Activated CD8-positive, alpha-beta T cell treated with anti-CD3 and anti-CD28 coated beads, Interleukin-2, amount 10 ng/mL, durations not matched to agents 7 days and 5 days (primary cell): ENCODE measurements around the gene ACP7. TPM values are rescaled to one million over a fixed set of nuclear protein-coding genes. Genes with fewer than 3 reads are reported as not detected.

Experiments used
- ATAC-seq: fragments of 150-1000 bp; cut with Tn5 transposase; one replicate; pipeline ENCODE4 v1.10.0; 2021; ENCODE audit warnings: moderate library complexity
- CTCF ChIA-PET: fragments of 350-600 bp; sonication (Branson Sonifier 250); formaldehyde crosslinking; loops from one replicate; lab custom pipeline; 2021; ENCODE audit warnings: antibody characterized with exemption; lab: Charles Lee
- POLR2A ChIA-PET: fragments of 350-600 bp; sonication (Branson Sonifier 250); formaldehyde crosslinking; loops from one replicate; lab custom pipeline; 2021; ENCODE audit warnings: antibody characterized with exemption; lab: Charles Lee
- DNase-seq: peaks from one replicate; pipeline ENCODE4 v3.0.0-alpha.2; 2020
- H3K27ac Mint-ChIP-seq: one replicate; pipeline ENCODE4 v1.8.0; 2021; ENCODE audit warnings: mild to moderate bottlenecking, mixed read lengths
- H3K27me3 Mint-ChIP-seq: one replicate; pipeline ENCODE4 v1.8.0; 2021; ENCODE audit warnings: low read depth, mixed read lengths
- H3K36me3 Mint-ChIP-seq: one replicate; pipeline ENCODE4 v1.8.0; 2021; ENCODE audit warnings: low read depth, mixed read lengths
- H3K4me1 Mint-ChIP-seq: one replicate; pipeline ENCODE4 v1.8.0; 2021; ENCODE audit warnings: low read depth, mixed read lengths
- H3K4me3 Mint-ChIP-seq: one replicate; pipeline ENCODE4 v1.8.0; 2021; ENCODE audit warnings: mild to moderate bottlenecking, mixed read lengths
- H3K9me3 Mint-ChIP-seq: one replicate; pipeline ENCODE4 v1.8.0; 2022; ENCODE audit warnings: mixed read lengths; ENCODE audit not compliant: insufficient read depth
- total RNA-seq, 2 experiments: library from RNA; stranded (reverse); gene quantifications; one replicate each; pipeline ENCODE4 v1.2.3, GENCODE V29; 2021

ACP7 gene
- total RNA-seq, 2 experiments from 2014 or later, result not detected

GRCh38 chr19:39127812-39128515, 43.8 kb downstream of the ACP7 start:
- Mint-ChIP-seq H3K9me3 (no peaks in the 10 kb centered on the region), H3K4me1 (peaks cover 31% of the 10 kb centered on the region), H3K27ac (no peak overlapping the region), H3K4me3 (no peak overlapping the region), H3K36me3 (peaks cover 2% of the 10 kb centered on the region), H3K27me3 (no peaks in the 10 kb centered on the region)
- DNase-seq (no peak), ATAC-seq (no peak)
- CTCF ChIA-PET, result no interaction called here
- POLR2A ChIA-PET, result no interaction called here

GRCh38 chr19:39128516-39129079, 44.4 kb downstream of the ACP7 start:
- Mint-ChIP-seq H3K27ac (no peak overlapping the region), H3K4me3 (no peak overlapping the region), H3K4me1 (peaks cover 31% of the 10 kb centered on the region), H3K27me3 (no peaks in the 10 kb centered on the region), H3K9me3 (no peaks in the 10 kb centered on the region), H3K36me3 (peaks cover 2% of the 10 kb centered on the region)
- DNase-seq (no peak), ATAC-seq (no peak)
- CTCF ChIA-PET, result no interaction called here
- POLR2A ChIA-PET, result no interaction called here

GRCh38 chr19:39129116-39129515, 44.9 kb downstream of the ACP7 start:
- ATAC-seq, result no peak
- Mint-ChIP-seq H3K4me3 (no peak overlapping the region), H3K27ac (no peak overlapping the region), H3K9me3 (no peaks in the 10 kb centered on the region), H3K27me3 (no peaks in the 10 kb centered on the region), H3K36me3 (peaks cover 2% of the 10 kb centered on the region), H3K4me1 (peaks cover 30% of the 10 kb centered on the region)
- ChIA-PET POLR2A (no interaction called here), CTCF (no interaction called here)
- no peak for DNase-seq

- no peaks in the 10 kb centered on the region for H3K27me3 Mint-ChIP-seq
- no peak for ATAC-seq
- DNase-seq, result no peak
- H3K4me3 Mint-ChIP-seq, result no peak overlapping the region
- ChIA-PET POLR2A (no interaction called here), CTCF (no interaction called here)
- peaks cover 20% of the 10 kb centered on the region for H3K4me1 Mint-ChIP-seq
- peaks cover 1% of the 10 kb centered on the region for H3K36me3 Mint-ChIP-seq
- no peaks in the 10 kb centered on the region for H3K9me3 Mint-ChIP-seq
- H3K27ac Mint-ChIP-seq, result no peak overlapping the region
Measured at GRCh38 chr19:39130337-39131254, 46.4 kb downstream of the ACP7 start.

GRCh38 chr19:39131255-39131755, 47.1 kb downstream of the ACP7 start:
- Mint-ChIP-seq H3K4me1 (peaks cover 18% of the 10 kb centered on the region), H3K4me3 (no peak overlapping the region), H3K36me3 (no peaks in the 10 kb centered on the region), H3K27me3 (no peaks in the 10 kb centered on the region), H3K9me3 (no peaks in the 10 kb centered on the region), H3K27ac (no peak overlapping the region)
- DNase-seq (no peak), ATAC-seq (no peak)
- ChIA-PET POLR2A (no interaction called here), CTCF (no interaction called here)

- ChIA-PET CTCF (no interaction called here), POLR2A (no interaction called here)
- Mint-ChIP-seq H3K4me1 (peaks cover 10% of the 10 kb centered on the region), H3K4me3 (no peak overlapping the region), H3K27ac (no peak overlapping the region), H3K9me3 (no peaks in the 10 kb centered on the region), H3K27me3 (no peaks in the 10 kb centered on the region), H3K36me3 (no peaks in the 10 kb centered on the region)
- ATAC-seq (no peak), DNase-seq (no peak)
Measured at GRCh38 chr19:39132344-39132969, 48.3 kb downstream of the ACP7 start.

- Mint-ChIP-seq H3K27me3 (no peaks in the 10 kb centered on the region), H3K4me3 (no peak overlapping the region), H3K36me3 (no peaks in the 10 kb centered on the region), H3K4me1 (peaks cover 7% of the 10 kb centered on the region), H3K9me3 (no peaks in the 10 kb centered on the region), H3K27ac (no peak overlapping the region)
- ChIA-PET POLR2A (no interaction called here), CTCF (no interaction called here)
- ATAC-seq (no peak), DNase-seq (no peak)
Measured at GRCh38 chr19:39133431-39134270, 49.5 kb downstream of the ACP7 start.

- H3K27ac Mint-ChIP-seq, result no peak overlapping the region
- no peaks in the 10 kb centered on the region for H3K36me3 Mint-ChIP-seq
- peaks cover 6% of the 10 kb centered on the region for H3K4me1 Mint-ChIP-seq
- no peak for DNase-seq
- CTCF ChIA-PET, result no interaction called here
- H3K27me3 Mint-ChIP-seq, result no peaks in the 10 kb centered on the region
- H3K9me3 Mint-ChIP-seq, result no peaks in the 10 kb centered on the region
- H3K4me3 Mint-ChIP-seq, result no peak overlapping the region
- POLR2A ChIA-PET, result no interaction called here
- ATAC-seq, result no peak
Measured at GRCh38 chr19:39135701-39136100, 51.5 kb downstream of the ACP7 start.

GRCh38 chr19:39136225-39136940, 52.2 kb downstream of the ACP7 start:
- ATAC-seq (no peak), DNase-seq (no peak)
- CTCF ChIA-PET, result no interaction called here
- POLR2A ChIA-PET, result no interaction called here
- Mint-ChIP-seq H3K27ac (no peak overlapping the region), H3K4me3 (no peak overlapping the region), H3K9me3 (no peaks in the 10 kb centered on the region), H3K27me3 (no peaks in the 10 kb centered on the region), H3K4me1 (peaks cover 3% of the 10 kb centered on the region), H3K36me3 (no peaks in the 10 kb centered on the region)

- Mint-ChIP-seq H3K27me3 (no peaks in the 10 kb centered on the region), H3K4me3 (no peak overlapping the region), H3K4me1 (peaks cover 3% of the 10 kb centered on the region), H3K36me3 (no peaks in the 10 kb centered on the region), H3K27ac (no peak overlapping the region), H3K9me3 (no peaks in the 10 kb centered on the region)
- ChIA-PET POLR2A (no interaction called here), CTCF (no interaction called here)
- DNase-seq (no peak), ATAC-seq (no peak)
Measured at GRCh38 chr19:39137131-39137530, 53.0 kb downstream of the ACP7 start.
